Measurements from ENCODE around the gene ZBTB16. TPM values are rescaled to one million over a fixed set of nuclear protein-coding genes. Genes with fewer than 3 reads are reported as not detected.
"Not testable (repeated sequence)": the region's sequence is repeated elsewhere in the genome, so short reads cannot be mapped to it uniquely, and the experiment has no call there.

The ZBTB16 gene
- total RNA-seq, 1 experiment from 2014 or later = not detected

GRCh38 chr11:114044042-114044871 is 15.3 kb upstream of the ZBTB16 start:
- DNase-seq (ENCODE audit: low spot score) = peak; percentile 57

- DNase-seq (ENCODE audit: low spot score) = no peak
Observed at GRCh38 chr11:114047327-114047726, 12.2 kb upstream of the ZBTB16 start.

GRCh38 chr11:114049050-114049449 is 10.5 kb upstream of the ZBTB16 start:
- DNase-seq (ENCODE audit: low spot score) = no peak

- not testable (repeated sequence) for DNase-seq (ENCODE audit: low spot score)
Observed at GRCh38 chr11:114049766-114050165, 9.7 kb upstream of the ZBTB16 start.

- DNase-seq (ENCODE audit: low spot score) = no peak
Observed at GRCh38 chr11:114050258-114050927, 9.1 kb upstream of the ZBTB16 start.

GRCh38 chr11:114051558-114051957 is 8.0 kb upstream of the ZBTB16 start:
- DNase-seq (ENCODE audit: low spot score) = no peak

GRCh38 chr11:114052160-114052559 is 7.4 kb upstream of the ZBTB16 start:
- DNase-seq (ENCODE audit: low spot score) = no peak

GRCh38 chr11:114053406-114053805 is 6.1 kb upstream of the ZBTB16 start:
- no peak for DNase-seq (ENCODE audit: low spot score)

- DNase-seq (ENCODE audit: low spot score) = no peak
Observed at GRCh38 chr11:114054806-114055205, 4.7 kb upstream of the ZBTB16 start.

GRCh38 chr11:114056409-114056808 is 3.1 kb upstream of the ZBTB16 start:
- DNase-seq (ENCODE audit: low spot score) = no peak

- DNase-seq (ENCODE audit: low spot score) = no peak
Observed at GRCh38 chr11:114057147-114057546, 2.4 kb upstream of the ZBTB16 start.

GRCh38 chr11:114057605-114058004 is 1.9 kb upstream of the ZBTB16 start:
- no peak for DNase-seq (ENCODE audit: low spot score)

GRCh38 chr11:114058026-114058706 is 1.3 kb upstream of the ZBTB16 start:
- DNase-seq (ENCODE audit: low spot score) = no peak

GRCh38 chr11:114058871-114059277 is 637 bp upstream of the ZBTB16 start:
- DNase-seq (ENCODE audit: low spot score) = no peak

- DNase-seq (ENCODE audit: low spot score) = no peak
Observed at GRCh38 chr11:114059984-114060391, 477 bp downstream of the ZBTB16 start.

GRCh38 chr11:114060392-114061047 is 1.0 kb downstream of the ZBTB16 start:
- DNase-seq (ENCODE audit: low spot score) = no peak

GRCh38 chr11:114061048-114061680 is 1.7 kb downstream of the ZBTB16 start:
- DNase-seq (ENCODE audit: low spot score) = no peak

- DNase-seq (ENCODE audit: low spot score) = no peak
Observed at GRCh38 chr11:114061681-114062049, 2.2 kb downstream of the ZBTB16 start.

- DNase-seq (ENCODE audit: low spot score) = no peak
Observed at GRCh38 chr11:114062272-114062671, 2.8 kb downstream of the ZBTB16 start.

GRCh38 chr11:114063149-114063828 is 3.8 kb downstream of the ZBTB16 start:
- DNase-seq (ENCODE audit: low spot score) = no peak

GRCh38 chr11:114063829-114064201 is 4.3 kb downstream of the ZBTB16 start:
- DNase-seq (ENCODE audit: low spot score) = no peak
